GM12892 (cell line): ENCODE data around the gene OCIAD1.

ENCODE experiments used
- POLR2A ChIP-seq: IDR thresholded peaks from 2 replicates; pipeline ENCODE4 v1.6.1; 2011; ENCODE audit warnings: low read depth, low read length, control low read depth
- POLR2AphosphoS5 ChIP-seq: IDR thresholded peaks from 2 replicates; pipeline ENCODE4 v1.6.1; 2011; ENCODE audit warnings: low read depth, low read length, control low read depth

DNA sequence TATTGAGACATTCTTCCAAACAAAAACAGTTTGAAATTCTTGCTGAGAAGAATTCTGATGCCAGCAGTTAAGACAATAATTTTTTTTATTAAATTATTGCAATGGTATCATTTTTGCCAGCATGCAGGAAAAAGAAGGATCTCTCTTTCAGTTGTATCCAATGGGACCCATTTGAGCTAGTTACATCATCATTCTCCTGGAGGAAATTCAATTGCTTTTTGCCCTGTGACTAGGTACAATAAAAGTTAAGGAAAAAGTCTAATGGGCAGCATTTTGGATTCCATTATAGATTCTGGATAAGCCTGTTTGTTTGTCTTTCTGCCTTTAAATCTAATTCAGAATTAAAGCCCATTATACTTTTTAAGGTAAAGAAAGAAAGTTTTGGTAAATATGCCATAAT is 40.3 kb upstream of the OCIAD1 start:
- no peak for TF ChIP-seq POLR2A
- TF ChIP-seq POLR2AphosphoS5: no peak
